OCI-LY3 (cell line): ENCODE measurements around the gene STPG3.
A peak's percentile ranks its signal among the peaks of the same experiment; 100 is the strongest.
"Not testable (repeated sequence)": the region's sequence is repeated elsewhere in the genome, so short reads cannot be mapped to it uniquely, and the experiment has no call there.

Experiments used
- H2AFZ ChIP-seq: fragments of 200-600, 300-600 bp; shearing (Covaris generic); 2 replicates; pipeline ENCODE4 v1.6.0; 2014; ENCODE audit warnings: antibody characterized with exemption, low read depth, low read length
- H3K27ac ChIP-seq: fragments of 200-600, 300-600 bp; sonication (generic); 2 replicates; pipeline ENCODE4 v1.5.1; 2014; ENCODE audit warnings: mild to moderate bottlenecking, low read length, moderate library complexity, mixed read lengths
- H3K27me3 ChIP-seq: fragments of 200-600, 300-600 bp; sonication (generic); 2 replicates; pipeline ENCODE4 v1.6.1; 2014; ENCODE audit warnings: low read depth, low read length, mixed read lengths
- H3K36me3 ChIP-seq: fragments of 200-600, 300-600 bp; sonication (generic); replicated peaks from 2 replicates; pipeline ENCODE3; 2014; ENCODE audit warnings: low read depth, low read length, mixed read lengths
- H3K4me1 ChIP-seq: fragments of 300-600, 200-600 bp; sonication (generic); 2 replicates; pipeline ENCODE4 v1.6.1; 2014; ENCODE audit warnings: low read length, mixed read lengths
- H3K4me2 ChIP-seq: fragments of 200-600, 300-600 bp; sonication (generic); 2 replicates; pipeline ENCODE4 v1.6.1; 2014; ENCODE audit warnings: low read length, mixed read lengths
- H3K4me3 ChIP-seq: fragments of 300-600, 200-600 bp; sonication (generic); 2 replicates; pipeline ENCODE4 v1.5.1; 2014; ENCODE audit warnings: antibody characterized with exemption, mild to moderate bottlenecking, low read length, moderate library complexity
- H3K79me2 ChIP-seq: fragments of 300-600, 200-600 bp; shearing (Covaris generic); 2 replicates; pipeline ENCODE4 v1.6.1; 2014; ENCODE audit warnings: mild to moderate bottlenecking, low read length, mixed read lengths
- H3K9ac ChIP-seq: fragments of 300-600, 200-600 bp; shearing (Covaris generic); 2 replicates; pipeline ENCODE4 v1.6.0; 2014; ENCODE audit warnings: mild to moderate bottlenecking, low read length, moderate library complexity
- H3K9me3 ChIP-seq: fragments of 200-600, 300-600 bp; shearing (Covaris generic); 2 replicates; pipeline ENCODE4 v1.6.1; 2014; ENCODE audit warnings: low read length, mixed read lengths; ENCODE audit not compliant: insufficient read depth
- H4K20me1 ChIP-seq: fragments of 200-600, 300-600 bp; sonication (generic); 2 replicates; pipeline ENCODE4 v1.6.1; 2016; ENCODE audit warnings: low read length, mixed read lengths; ENCODE audit not compliant: insufficient read depth
- EZH2phosphoT487 ChIP-seq: fragments of 200-600 bp; shearing (Covaris generic); IDR thresholded peaks from 2 replicates; pipeline ENCODE4 v1.6.1; 2018; ENCODE audit warnings: antibody characterized with exemption, mixed run types, low read depth
- TF ChIP-seq, protein P1 (sequence below): fragments of 200-600, 300-600 bp; sonication (generic); IDR thresholded peaks from 2 replicates; pipeline ENCODE4 v1.5.1; 2014; ENCODE audit warnings: antibody characterized with exemption, low read length, low read depth

Gene STPG3

DNA sequence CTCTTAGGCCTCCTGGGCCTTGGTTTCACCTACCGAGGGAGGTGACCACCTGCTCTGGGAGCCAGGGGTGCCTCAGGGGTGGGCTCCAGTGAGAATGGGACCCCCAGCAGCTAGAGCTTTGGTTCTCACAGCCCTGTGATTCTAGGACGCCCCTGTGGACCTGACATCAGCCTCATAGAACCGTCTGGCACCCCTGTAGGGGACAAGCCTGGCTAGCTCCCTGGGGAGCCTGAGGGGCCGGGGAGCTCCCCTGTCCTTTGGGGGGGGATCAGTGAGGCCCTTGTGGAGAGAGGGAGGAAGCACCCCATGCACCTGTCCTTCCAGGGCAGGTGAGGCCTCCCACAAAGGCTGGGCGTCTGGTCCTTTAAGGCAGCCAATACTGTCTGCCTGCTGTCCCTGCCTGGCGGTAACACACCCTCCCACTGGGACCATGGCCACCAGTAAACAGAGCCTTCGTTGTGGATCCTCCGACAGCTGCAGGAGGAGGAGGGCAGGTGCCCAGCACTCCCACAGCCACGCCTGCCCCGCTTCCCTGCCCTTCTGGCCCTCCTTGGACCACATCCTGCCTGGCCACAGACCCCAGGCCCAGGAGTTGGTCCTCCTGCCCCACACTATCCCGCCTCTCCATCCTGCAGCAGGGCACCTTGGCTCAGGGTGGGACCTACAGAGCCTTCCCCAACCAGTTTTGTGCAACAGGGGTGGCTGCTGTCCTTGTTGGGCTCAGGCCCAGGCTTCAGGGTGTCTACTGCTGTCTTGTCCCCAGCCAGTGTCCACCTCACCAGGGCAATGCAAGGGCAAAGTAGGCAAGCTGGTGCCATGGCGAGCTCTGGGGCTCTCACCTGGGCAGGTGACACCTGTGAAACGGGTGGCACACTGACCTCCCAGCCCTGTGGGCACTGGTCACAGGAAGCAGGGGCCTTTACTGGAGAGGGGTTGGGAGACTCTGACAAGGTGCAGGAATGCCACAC is 13.0 kb upstream of the STPG3 start:
- H3K4me1 ChIP-seq = peaks cover 49% of the 10 kb centered on the region
- 0 out of 2 replicates have a peak, but pooled peaks cover 2% of the 10 kb centered on the region for H3K27me3 ChIP-seq
- H3K9ac ChIP-seq = peak overlapping the region; percentile 62; the same call in 1 of the 2 replicates
- peak overlapping the region; percentile 96 for H3K4me2 ChIP-seq
- no peak overlapping the region for H2AFZ ChIP-seq
- peak overlapping the region; percentile 82; the same call in 1 of the 2 replicates for H3K4me3 ChIP-seq
- H3K9me3 ChIP-seq = no peaks in the 10 kb centered on the region
- peaks cover 15% of the 10 kb centered on the region for H4K20me1 ChIP-seq
- peak overlapping the region; percentile 21; the same call in 1 of the 2 replicates for H3K27ac ChIP-seq
- peaks cover 45% of the 10 kb centered on the region for H3K79me2 ChIP-seq
- TF ChIP-seq, protein P1, sequence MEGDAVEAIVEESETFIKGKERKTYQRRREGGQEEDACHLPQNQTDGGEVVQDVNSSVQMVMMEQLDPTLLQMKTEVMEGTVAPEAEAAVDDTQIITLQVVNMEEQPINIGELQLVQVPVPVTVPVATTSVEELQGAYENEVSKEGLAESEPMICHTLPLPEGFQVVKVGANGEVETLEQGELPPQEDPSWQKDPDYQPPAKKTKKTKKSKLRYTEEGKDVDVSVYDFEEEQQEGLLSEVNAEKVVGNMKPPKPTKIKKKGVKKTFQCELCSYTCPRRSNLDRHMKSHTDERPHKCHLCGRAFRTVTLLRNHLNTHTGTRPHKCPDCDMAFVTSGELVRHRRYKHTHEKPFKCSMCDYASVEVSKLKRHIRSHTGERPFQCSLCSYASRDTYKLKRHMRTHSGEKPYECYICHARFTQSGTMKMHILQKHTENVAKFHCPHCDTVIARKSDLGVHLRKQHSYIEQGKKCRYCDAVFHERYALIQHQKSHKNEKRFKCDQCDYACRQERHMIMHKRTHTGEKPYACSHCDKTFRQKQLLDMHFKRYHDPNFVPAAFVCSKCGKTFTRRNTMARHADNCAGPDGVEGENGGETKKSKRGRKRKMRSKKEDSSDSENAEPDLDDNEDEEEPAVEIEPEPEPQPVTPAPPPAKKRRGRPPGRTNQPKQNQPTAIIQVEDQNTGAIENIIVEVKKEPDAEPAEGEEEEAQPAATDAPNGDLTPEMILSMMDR = no peak
- TF ChIP-seq EZH2phosphoT487 = no peak
- H3K36me3 ChIP-seq = peaks cover 10% of the 10 kb centered on the region

DNA sequence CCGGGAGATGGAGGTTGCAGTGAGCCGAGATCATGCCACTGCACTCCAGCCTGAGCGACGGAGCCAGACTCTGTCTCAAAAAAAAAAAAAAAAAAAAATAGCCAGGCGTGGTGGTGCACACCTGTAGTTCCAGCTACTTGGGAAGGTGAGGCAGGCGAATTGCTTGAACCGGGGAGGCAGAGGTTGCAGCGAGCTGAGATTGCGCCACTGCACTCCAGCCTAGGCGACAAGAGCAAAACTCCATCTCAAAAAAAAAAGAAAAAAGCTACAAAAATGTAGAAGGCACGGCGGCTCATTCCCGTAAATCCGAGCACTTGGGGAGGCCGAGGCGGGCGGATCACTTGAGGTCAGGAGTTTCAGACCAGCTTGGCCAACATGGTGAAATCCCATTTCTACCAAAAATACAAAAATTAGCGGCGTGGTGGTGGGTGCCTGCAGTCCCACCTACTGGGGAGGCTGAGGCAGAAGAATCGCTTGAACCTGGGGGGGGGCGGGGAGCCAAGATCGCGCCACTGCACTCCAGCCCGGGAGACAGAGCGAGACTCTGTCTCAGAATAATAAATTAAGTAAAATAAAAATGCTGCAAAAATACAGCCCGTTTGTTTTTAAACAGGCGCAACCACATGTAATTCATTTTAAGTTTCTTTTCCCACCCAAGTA is 11.4 kb upstream of the STPG3 start:
- not testable (repeated sequence) for H2AFZ ChIP-seq, H3K9me3 ChIP-seq, H3K27me3 ChIP-seq
- Histone ChIP-seq H3K36me3 (peaks cover 20% of the 10 kb centered on the region), H4K20me1 (peaks cover 26% of the 10 kb centered on the region), H3K4me1 (peaks cover 43% of the 10 kb centered on the region), H3K4me3 (peak overlapping the region; percentile 85), H3K79me2 (peaks cover 47% of the 10 kb centered on the region), H3K27ac (peak overlapping the region; percentile 88), H3K4me2 (peak overlapping the region; percentile 78), H3K9ac (peak overlapping the region; percentile 87)

DNA sequence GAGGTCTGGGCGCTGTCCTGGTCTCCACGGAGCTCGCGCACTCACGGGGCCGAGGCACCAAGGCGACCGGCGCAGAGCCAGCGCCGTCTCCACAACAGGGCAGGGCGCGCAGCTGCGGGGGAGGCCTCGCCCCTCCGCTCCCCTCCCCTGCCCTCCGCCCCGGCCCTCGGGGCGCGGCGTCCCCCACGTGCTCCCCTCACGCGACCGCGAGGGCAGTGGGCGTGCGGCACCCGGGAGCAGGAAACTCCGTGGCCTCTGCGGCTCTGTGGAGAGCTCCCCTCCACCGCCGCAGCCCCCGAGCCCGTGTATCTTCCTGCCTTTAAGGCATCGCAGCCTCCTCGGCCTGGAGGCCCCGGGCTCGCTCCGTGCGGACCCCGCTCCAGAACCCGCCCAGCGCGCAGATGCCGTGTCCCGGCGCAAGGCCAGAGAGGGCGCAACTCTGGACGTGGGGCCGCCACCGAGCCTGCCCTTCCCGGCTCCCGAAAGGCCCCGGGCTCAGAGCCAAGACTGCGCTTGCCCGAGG is 10.7 kb upstream of the STPG3 start:
- Histone ChIP-seq H3K4me1 (peaks cover 36% of the 10 kb centered on the region), H3K27ac (peak overlapping the region; percentile 88), H4K20me1 (peaks cover 26% of the 10 kb centered on the region), H2AFZ (no peak overlapping the region; the same call in 1 of the 2 replicates), H3K9me3 (no peaks in the 10 kb centered on the region), H3K79me2 (peaks cover 47% of the 10 kb centered on the region), H3K36me3 (peaks cover 20% of the 10 kb centered on the region), H3K27me3 (no peaks in the 10 kb centered on the region), H3K9ac (peak overlapping the region; percentile 87), H3K4me2 (peak overlapping the region; percentile 78), H3K4me3 (peak overlapping the region; percentile 85)
- TF ChIP-seq, protein P1 = no peak
- TF ChIP-seq EZH2phosphoT487 = no peak

DNA sequence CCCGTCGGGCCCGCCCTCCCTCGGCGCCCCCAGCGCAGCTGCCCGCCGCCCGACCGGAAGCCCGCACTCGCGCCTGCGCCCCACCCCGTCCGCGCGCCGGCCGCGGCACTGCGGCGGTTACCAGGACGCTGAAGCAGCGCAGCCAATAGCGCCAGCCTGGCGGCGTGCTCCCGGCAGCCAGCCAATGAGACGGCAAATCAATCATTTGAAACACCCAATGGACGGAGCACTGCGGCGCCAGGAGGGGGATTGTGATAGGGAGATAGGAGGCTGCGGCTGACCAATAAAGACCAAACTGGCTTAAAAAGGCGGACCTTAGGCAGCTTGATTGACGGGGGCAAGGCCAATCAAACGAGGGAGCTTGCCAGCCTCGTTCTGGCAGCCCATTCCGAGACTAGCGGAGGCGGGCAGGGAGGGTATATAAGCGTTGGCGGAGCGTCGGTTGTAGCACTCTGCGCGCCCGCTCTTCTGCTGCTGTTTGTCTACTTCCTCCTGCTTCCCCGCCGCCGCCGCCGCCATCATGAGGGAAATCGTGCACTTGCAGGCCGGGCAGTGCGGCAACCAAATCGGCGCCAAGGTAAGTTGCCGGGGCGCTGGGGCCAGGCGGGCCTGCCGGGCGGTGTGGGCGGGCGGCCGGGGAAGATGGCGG is 10.1 kb upstream of the STPG3 start, which contains the start of gene TUBB4B:
TUBB4B (plus strand) TSS at position 447 of the 649 bp plus-strand sequence; CDS start at position 521, 74 bp downstream.
- Histone ChIP-seq H2AFZ (no peak within 1 kb of the TSS; the same call in 1 of the 2 replicates), H3K79me2 (peaks cover 47% of the 10 kb centered on the region)

More for the DNA sequence above, 10.1 kb upstream of the STPG3 start, which contains the start of gene TUBB4B:
- no peaks in the 10 kb centered on the region for H3K27me3 ChIP-seq
- H3K4me2 ChIP-seq = peak within 1 kb of the TSS; percentile 95
- H3K9ac ChIP-seq = peak within 1 kb of the TSS; percentile 91
- no peaks in the 10 kb centered on the region for H3K9me3 ChIP-seq
- peak within 1 kb of the TSS; percentile 88 for H3K27ac ChIP-seq
- H3K4me1 ChIP-seq = peaks cover 30% of the 10 kb centered on the region
- H4K20me1 ChIP-seq = peaks cover 26% of the 10 kb centered on the region
- TF ChIP-seq EZH2phosphoT487 = no peak
- TF ChIP-seq, protein P1 = no peak
- H3K36me3 ChIP-seq = peaks cover 20% of the 10 kb centered on the region
- H3K4me3 ChIP-seq = peak within 1 kb of the TSS; percentile 97
